D721Med (cell line): ENCODE results near the gene STIP1.
A peak's percentile ranks its signal among the peaks of the same experiment; 100 is the strongest.

Experiments used
- DNase-seq: peaks from one replicate; pipeline ENCODE4 v3.0.0; 2011; ENCODE audit warnings: low spot score; ENCODE audit not compliant: insufficient read length
- FAIRE-seq: peaks from 2 replicates; lab custom pipeline; 2011; peaks lifted over from hg19 to GRCh38; lab: Jason Lieb, UNC
- TF ChIP-seq, protein P1 (sequence below): IDR thresholded peaks from 2 replicates; pipeline ENCODE4 v1.5.1; 2012; ENCODE audit warnings: mild to moderate bottlenecking, control low read depth; ENCODE audit not compliant: insufficient read depth; ENCODE audit errors: missing control alignments

STIP1 gene

DNA sequence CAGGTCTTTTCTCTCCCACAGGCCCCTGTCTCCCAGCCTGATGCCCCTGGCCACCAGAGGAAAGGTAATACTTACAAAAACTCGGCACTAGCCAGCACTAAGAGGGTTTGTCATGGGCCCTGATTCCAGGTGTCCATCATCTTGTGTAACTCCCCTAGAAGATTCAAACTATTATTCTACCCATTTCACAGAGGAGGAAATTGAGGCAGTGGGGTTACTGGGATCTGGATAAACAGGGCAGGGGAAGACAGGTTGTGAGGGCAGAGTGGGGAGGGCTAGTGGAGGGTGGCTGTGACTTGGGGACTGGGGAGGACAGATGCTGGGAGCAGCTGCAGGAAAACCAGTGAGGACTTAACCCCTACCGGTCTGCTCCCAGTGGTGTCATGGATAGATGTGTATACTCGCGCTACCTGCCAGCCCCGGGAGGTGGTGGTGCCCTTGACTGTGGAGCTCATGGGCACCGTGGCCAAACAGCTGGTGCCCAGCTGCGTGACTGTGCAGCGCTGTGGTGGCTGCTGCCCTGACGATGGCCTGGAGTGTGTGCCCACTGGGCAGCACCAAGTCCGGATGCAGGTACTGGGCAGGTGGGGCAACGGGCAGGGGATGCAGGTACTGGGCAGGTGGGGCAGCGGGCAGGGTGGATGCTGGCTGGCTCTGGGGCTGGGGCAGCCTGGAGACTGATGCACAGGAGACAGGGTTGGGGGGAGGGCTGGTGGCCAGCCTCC lies 49.6 kb downstream of the STIP1 start:
- TF ChIP-seq, protein P1, sequence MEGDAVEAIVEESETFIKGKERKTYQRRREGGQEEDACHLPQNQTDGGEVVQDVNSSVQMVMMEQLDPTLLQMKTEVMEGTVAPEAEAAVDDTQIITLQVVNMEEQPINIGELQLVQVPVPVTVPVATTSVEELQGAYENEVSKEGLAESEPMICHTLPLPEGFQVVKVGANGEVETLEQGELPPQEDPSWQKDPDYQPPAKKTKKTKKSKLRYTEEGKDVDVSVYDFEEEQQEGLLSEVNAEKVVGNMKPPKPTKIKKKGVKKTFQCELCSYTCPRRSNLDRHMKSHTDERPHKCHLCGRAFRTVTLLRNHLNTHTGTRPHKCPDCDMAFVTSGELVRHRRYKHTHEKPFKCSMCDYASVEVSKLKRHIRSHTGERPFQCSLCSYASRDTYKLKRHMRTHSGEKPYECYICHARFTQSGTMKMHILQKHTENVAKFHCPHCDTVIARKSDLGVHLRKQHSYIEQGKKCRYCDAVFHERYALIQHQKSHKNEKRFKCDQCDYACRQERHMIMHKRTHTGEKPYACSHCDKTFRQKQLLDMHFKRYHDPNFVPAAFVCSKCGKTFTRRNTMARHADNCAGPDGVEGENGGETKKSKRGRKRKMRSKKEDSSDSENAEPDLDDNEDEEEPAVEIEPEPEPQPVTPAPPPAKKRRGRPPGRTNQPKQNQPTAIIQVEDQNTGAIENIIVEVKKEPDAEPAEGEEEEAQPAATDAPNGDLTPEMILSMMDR: no peak
- FAIRE-seq (no peak), DNase-seq (no peak)

DNA sequence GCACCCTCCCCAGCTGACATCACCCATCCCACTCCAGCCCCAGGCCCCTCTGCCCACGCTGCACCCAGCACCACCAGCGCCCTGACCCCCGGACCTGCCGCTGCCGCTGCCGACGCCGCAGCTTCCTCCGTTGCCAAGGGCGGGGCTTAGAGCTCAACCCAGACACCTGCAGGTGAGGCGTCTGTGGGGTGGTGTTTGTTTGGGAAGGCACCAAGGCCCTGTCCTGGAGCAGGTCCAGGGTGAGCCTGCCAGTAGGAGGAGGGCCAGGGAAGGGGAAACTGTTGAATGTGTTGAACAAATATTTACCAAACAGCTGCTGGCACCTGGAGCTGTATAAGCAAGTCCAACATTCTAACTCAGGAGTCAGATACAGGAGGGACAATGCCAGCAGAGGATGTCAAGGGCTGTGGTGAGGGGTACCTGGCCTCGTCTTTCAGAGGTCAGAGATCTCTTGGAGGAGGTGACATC lies 51.5 kb downstream of the STIP1 start:
- DNase-seq (no peak), FAIRE-seq (no peak)
- TF ChIP-seq, protein P1: no peak

DNA sequence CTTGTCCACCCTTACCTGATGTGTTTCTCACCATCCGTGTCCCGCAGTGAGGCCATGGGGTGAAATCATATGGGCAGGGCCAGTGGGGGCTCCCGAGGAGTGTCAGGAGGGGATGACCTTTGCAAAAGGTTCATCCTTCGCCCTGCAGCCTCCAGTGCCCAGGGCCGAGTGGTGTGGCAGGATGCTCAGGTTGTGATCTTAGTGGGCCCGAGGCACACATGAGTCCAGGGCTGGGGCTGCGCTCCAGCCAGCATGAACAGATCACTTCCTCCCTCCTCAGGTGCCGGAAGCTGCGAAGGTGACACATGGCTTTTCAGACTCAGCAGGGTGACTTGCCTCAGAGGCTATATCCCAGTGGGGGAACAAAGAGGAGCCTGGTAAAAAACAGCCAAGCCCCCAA lies 52.1 kb downstream of the STIP1 start:
- FAIRE-seq: no peak
- TF ChIP-seq, protein P1: no peak
- no peak for DNase-seq

DNA sequence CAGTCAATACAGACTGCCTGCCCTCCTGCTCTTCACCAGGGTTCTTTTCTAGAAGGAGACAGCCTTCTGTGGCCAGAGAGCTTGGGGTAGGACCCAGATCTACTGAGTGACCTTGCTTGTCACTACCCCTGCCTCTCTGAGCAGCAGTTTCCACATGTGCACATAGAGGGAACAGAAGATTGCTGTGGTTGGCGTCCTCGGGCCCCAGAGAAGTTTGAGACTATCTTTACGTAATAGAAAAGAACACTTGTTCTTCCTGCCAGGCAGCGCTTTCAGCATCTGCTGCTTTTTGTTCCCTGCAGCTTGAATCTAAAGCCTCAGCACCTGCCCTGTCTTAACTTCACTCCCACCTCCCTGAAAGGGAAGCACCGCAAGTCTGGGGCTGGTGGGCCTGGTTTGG lies 53.0 kb downstream of the STIP1 start:
- no peak for DNase-seq
- FAIRE-seq: no peak
- TF ChIP-seq, protein P1: no peak

DNA sequence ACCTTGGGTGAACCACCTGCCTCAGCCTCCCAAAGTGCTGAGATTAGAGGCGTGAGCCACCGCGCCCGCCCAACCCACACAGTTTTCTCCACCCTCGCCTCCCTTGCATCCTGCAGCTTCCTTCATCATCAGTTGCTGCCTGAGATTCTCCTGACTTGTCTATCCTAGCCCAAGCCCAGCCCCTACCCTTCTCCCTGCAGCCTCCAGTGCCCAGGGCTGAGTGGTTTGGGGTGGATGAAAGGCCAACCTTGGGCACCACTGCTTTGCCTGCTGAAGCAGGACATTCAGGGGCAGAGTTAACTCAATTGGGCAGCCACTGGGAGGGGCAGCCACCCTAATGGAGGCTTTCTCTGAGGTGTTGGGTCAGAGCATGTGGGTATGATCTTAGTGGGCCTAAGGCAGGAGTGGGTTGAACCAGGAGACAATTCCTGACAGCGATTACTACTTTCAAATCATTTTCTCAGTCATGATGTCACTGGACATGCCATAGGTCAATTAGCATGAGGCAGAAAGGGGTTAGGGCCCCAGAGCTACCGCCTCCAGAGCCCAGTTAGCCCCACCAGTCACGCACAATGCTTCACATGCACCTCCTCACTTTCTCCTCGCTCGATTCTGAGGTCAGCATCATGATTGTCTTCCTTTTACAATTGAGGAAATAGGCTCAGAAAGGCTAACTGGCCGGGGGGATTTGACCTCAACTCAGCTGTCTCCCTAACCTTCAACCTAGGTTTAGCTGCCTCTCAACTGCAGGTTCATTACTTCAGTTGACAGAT lies 53.9 kb downstream of the STIP1 start:
- no peak for FAIRE-seq
- TF ChIP-seq, protein P1: no peak
- no peak for DNase-seq

DNA sequence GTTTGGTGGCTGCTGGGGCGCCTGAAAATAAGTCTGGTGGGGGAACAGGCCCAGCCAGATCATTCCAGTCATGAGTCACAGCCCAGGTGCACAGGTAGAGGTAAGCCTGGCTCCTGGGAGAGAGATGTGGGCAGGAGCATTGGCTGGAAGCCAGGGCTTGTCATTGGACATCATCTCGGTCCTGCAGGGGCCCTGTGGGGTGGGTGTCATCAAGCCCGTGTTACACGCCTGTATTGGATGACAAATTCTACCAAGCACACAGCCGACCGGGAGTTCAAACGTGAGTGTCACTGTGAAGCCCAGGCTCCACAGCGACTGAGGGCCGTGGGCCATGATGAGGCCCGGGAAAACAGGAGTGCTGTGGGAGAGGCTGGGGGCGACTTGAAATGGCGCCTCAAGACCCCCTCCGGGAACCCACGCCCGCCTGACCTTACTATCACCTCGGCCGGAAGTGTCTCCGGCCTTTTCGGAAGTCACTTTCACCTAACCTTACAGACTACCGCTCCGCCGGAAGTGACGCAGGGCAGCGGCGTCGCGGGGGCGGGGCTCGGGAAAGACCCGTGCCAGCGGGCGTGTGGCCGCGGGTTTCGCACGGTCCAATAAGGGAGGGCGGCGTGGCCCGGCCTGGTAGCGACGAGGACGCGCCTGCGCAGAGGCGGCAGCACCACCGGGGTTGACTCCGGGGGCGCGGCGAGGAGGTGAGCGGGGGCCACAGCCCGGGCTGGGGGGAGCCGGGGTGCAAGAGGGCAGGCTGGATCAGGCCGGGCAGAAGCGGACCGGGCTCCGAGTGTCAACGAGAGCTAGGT lies 54.7 kb downstream of the STIP1 start, which contains the start of gene FKBP2:
TSS of gene FKBP2 (plus strand) at position 661 of the 806 bp plus-strand sequence. CDS start 1,293 bp downstream, outside the sequence.
- TF ChIP-seq, protein P1: no peak
- FAIRE-seq: no peak
- DNase-seq: peak; percentile 90
